ENCODE results near the gene E2F4.

DNA sequence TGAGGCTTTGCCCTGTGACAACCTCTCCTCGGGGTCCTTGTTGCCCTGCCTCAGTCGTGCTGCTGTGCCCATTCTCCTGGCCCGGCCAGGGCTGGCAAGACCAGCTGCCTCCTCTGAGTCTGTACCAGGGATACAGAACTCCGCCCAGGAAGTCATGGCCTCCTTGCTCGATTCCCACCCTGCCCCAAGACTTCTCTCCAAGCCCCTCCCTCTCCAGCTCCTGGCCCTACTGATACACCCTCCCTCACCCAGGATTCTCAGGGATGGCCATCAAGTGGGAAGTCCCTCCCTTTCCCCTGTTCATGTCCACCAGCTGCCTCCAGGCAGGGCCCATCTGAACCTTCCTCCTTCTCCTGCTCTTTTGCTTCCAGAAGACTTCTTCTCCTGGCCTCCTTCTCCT is 23.8 kb downstream of the E2F4 start:
- TF ChIP-seq, protein P1, sequence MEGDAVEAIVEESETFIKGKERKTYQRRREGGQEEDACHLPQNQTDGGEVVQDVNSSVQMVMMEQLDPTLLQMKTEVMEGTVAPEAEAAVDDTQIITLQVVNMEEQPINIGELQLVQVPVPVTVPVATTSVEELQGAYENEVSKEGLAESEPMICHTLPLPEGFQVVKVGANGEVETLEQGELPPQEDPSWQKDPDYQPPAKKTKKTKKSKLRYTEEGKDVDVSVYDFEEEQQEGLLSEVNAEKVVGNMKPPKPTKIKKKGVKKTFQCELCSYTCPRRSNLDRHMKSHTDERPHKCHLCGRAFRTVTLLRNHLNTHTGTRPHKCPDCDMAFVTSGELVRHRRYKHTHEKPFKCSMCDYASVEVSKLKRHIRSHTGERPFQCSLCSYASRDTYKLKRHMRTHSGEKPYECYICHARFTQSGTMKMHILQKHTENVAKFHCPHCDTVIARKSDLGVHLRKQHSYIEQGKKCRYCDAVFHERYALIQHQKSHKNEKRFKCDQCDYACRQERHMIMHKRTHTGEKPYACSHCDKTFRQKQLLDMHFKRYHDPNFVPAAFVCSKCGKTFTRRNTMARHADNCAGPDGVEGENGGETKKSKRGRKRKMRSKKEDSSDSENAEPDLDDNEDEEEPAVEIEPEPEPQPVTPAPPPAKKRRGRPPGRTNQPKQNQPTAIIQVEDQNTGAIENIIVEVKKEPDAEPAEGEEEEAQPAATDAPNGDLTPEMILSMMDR (IDR thresholded peaks at IDR 0.05; ENCODE audit: low read depth, low read length), result no peak
- TF ChIP-seq EZH2phosphoT487 (IDR thresholded peaks at IDR 0.05; ENCODE audit: low read depth), result no peak
